HG03060 (cell line): ENCODE results near the gene KPNA5.

ENCODE experiments used
- ATAC-seq: cut with Tn5 transposase; IDR thresholded peaks from one replicate; pipeline ENCODE4 v1.9.1; 2021; ENCODE audit warnings: low read depth, moderate number of reproducible peaks; ENCODE audit not compliant: unreplicated experiment

Gene KPNA5

GRCh38 chr6:116773886-116774285 is 92.9 kb downstream of the KPNA5 start:
- ATAC-seq, result no peak

DNA sequence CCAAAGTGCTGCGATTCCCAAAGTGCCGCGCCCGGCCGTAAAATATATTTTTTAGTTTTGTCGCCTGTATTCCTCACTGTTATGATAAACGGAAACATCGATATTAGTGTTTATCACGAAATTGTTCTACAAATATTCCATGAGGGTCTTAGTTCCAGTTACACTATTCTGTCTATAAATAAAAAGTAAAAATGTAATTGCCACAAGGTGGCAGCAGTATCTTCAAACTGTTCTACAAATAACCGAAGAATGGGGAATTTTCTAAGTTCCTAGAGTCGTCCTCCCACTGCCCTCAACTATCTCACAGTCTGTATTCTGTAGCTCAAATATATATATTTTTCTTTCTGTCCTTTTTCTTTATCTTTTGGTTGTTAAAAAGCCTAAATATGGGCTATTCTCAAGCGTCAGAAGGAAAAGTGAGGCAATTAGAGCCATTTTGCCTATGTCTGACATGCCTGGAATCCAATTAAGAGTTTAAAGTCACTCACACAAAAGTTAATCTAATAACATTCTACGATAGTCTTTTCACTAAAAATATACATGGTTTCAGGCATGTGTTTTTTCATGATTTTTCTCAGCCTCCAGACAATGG is 98.7 kb downstream of the KPNA5 start:
- ATAC-seq, result no peak

GRCh38 chr6:116783852-116784251 is 102.8 kb downstream of the KPNA5 start:
- ATAC-seq, result no peak
